ENCODE measurements around the gene SLC51B.
A peak's percentile ranks its signal among the peaks of the same experiment; 100 is the strongest.
"Not testable (repeated sequence)": the region's sequence is repeated elsewhere in the genome, so short reads cannot be mapped to it uniquely, and the experiment has no call there.

The SLC51B gene

GRCh38 chr15:65038836-65039235 lies 6.4 kb upstream of the SLC51B start:
- no peak for DNase-seq (ENCODE audit: low read depth)
- H3K4me3 ChIP-seq (ENCODE audit: low read depth, low read length), result no peak overlapping the region

GRCh38 chr15:65040461-65040860 lies 4.7 kb upstream of the SLC51B start:
- no peak for DNase-seq (ENCODE audit: low read depth)

GRCh38 chr15:65041787-65042186 lies 3.4 kb upstream of the SLC51B start:
- no peak for DNase-seq (ENCODE audit: low read depth)
- H3K4me3 ChIP-seq (ENCODE audit: low read depth, low read length), result no peak overlapping the region

More at GRCh38 chr15:65040461-65040860, 4.7 kb upstream of the SLC51B start:
- H3K4me3 ChIP-seq (ENCODE audit: low read depth, low read length), result no peak overlapping the region

GRCh38 chr15:65042776-65043327 lies 2.3 kb upstream of the SLC51B start:
- no peak overlapping the region for H3K4me3 ChIP-seq (ENCODE audit: low read depth, low read length)
- no peak for DNase-seq (ENCODE audit: low read depth)

GRCh38 chr15:65044218-65044617 lies 969 bp upstream of the SLC51B start:
- peak; percentile 67 for DNase-seq (ENCODE audit: low read depth)

GRCh38 chr15:65048241-65048640 lies 3.1 kb downstream of the SLC51B start:
- H3K4me3 ChIP-seq (ENCODE audit: low read depth, low read length), result no peak overlapping the region
- no peak for DNase-seq (ENCODE audit: low read depth)

More at GRCh38 chr15:65044218-65044617, 969 bp upstream of the SLC51B start:
- not testable (repeated sequence) for H3K4me3 ChIP-seq (ENCODE audit: low read depth, low read length)

GRCh38 chr15:65049418-65049840 lies 4.2 kb downstream of the SLC51B start:
- peak overlapping the region; percentile 41 for H3K4me3 ChIP-seq (ENCODE audit: low read depth, low read length)
- peak; percentile 78 for DNase-seq (ENCODE audit: low read depth)

GRCh38 chr15:65050270-65050669 lies 5.1 kb downstream of the SLC51B start:
- no peak overlapping the region for H3K4me3 ChIP-seq (ENCODE audit: low read depth, low read length)
- no peak for DNase-seq (ENCODE audit: low read depth)

- H3K4me3 ChIP-seq (ENCODE audit: low read depth, low read length), result no peak overlapping the region
- no peak for DNase-seq (ENCODE audit: low read depth)
Observed at GRCh38 chr15:65051266-65051665, 6.1 kb downstream of the SLC51B start.

- H3K4me3 ChIP-seq (ENCODE audit: low read depth, low read length), result no peak overlapping the region
- no peak for DNase-seq (ENCODE audit: low read depth)
Observed at GRCh38 chr15:65052956-65053355, 7.8 kb downstream of the SLC51B start.

- no peak overlapping the region for H3K4me3 ChIP-seq (ENCODE audit: low read depth, low read length)
- no peak for DNase-seq (ENCODE audit: low read depth)
Observed at GRCh38 chr15:65054333-65055200, 9.4 kb downstream of the SLC51B start.

- DNase-seq (ENCODE audit: low read depth), result no peak
- no peak overlapping the region for H3K4me3 ChIP-seq (ENCODE audit: low read depth, low read length)
Observed at GRCh38 chr15:65055201-65055870, 10.1 kb downstream of the SLC51B start.

- no peak overlapping the region for H3K4me3 ChIP-seq (ENCODE audit: low read depth, low read length)
- DNase-seq (ENCODE audit: low read depth), result no peak
Observed at GRCh38 chr15:65056106-65056505, 10.9 kb downstream of the SLC51B start.

GRCh38 chr15:65056868-65057548 lies 11.8 kb downstream of the SLC51B start:
- no peak for DNase-seq (ENCODE audit: low read depth)
- H3K4me3 ChIP-seq (ENCODE audit: low read depth, low read length), result no peak overlapping the region

GRCh38 chr15:65057549-65057940 lies 12.4 kb downstream of the SLC51B start:
- DNase-seq (ENCODE audit: low read depth), result no peak
- no peak overlapping the region for H3K4me3 ChIP-seq (ENCODE audit: low read depth, low read length)

- no peak overlapping the region for H3K4me3 ChIP-seq (ENCODE audit: low read depth, low read length)
- no peak for DNase-seq (ENCODE audit: low read depth)
Observed at GRCh38 chr15:65058394-65059368, 13.5 kb downstream of the SLC51B start.

- H3K4me3 ChIP-seq (ENCODE audit: low read depth, low read length), result no peak overlapping the region
- no peak for DNase-seq (ENCODE audit: low read depth)
Observed at GRCh38 chr15:65059369-65059750, 14.2 kb downstream of the SLC51B start.

GRCh38 chr15:65059931-65060596 lies 14.9 kb downstream of the SLC51B start:
- H3K4me3 ChIP-seq (ENCODE audit: low read depth, low read length), result no peak overlapping the region
- no peak for DNase-seq (ENCODE audit: low read depth)

Data from skeletal muscle cell (primary cell).